ENCODE results near the gene EMID1. TPM values are rescaled to one million over a fixed set of nuclear protein-coding genes. Genes with fewer than 3 reads are reported as not detected.

Gene EMID1
- total RNA-seq, 1 experiment from 2014 or later = 9.6 TPM

- H3K9ac ChIP-seq (ENCODE audit: low read length) = peak overlapping the region; percentile 99
- H3K9me3 ChIP-seq (ENCODE audit: control insufficient read depth in 1 of 2, insufficient read depth in 1 of 2, low read depth in 1 of 2, low read length in 2 of 2) = no peaks in the 10 kb centered on the region
- ATAC-seq = peak; percentile 14
- H3K27me3 ChIP-seq (ENCODE audit: insufficient read depth, low read length) = no peaks in the 10 kb centered on the region
- CTCF ChIA-PET = no interaction called here
- H3K4me3 ChIP-seq (replicated peaks in 1 of 2; ENCODE audit: low read depth in 1 of 2, low read length in 2 of 2) = peak overlapping the region; percentile 58 to 91
- H3K4me2 ChIP-seq (ENCODE audit: low read length) = peak overlapping the region; percentile 100
- BruUV-seq (replicated peaks) = no TSS peak
- H4K20me1 ChIP-seq (ENCODE audit: insufficient read depth) = peaks cover 30% of the 10 kb centered on the region; the same call in 1 of the 2 replicates
- no peaks in the 10 kb centered on the region for H3K9me2 ChIP-seq (ENCODE audit: insufficient read depth)
- peaks cover 66% of the 10 kb centered on the region for H3K79me2 ChIP-seq (ENCODE audit: insufficient read depth, low read length)
- H3K27ac ChIP-seq (ENCODE audit: low read depth, low read length) = peak overlapping the region; percentile 91
- TF ChIP-seq JUND (IDR thresholded peaks at IDR 0.05) (no peak), FOSL1 (IDR thresholded peaks at IDR 0.05; ENCODE audit: low read depth) (no peak), CEBPB (IDR thresholded peaks at IDR 0.05; ENCODE audit: low read depth) (no peak)
- no peak overlapping the region for H2AFZ ChIP-seq (ENCODE audit: low read depth, low read length, poor library complexity, severe bottlenecking)
- no peak for DNase-seq (ENCODE audit: low read depth, low spot score)
- intact Hi-C loops (cut with micrococcal nuclease) = no loop called here
- RAD21 ChIA-PET (ENCODE audit: low non-redundant PET in 1 of 2, low total read pairs in 2 of 2, uncharacterized antibody in 2 of 2, unreplicated experiment in 2 of 2) = no interaction called here
- H3K36me3 ChIP-seq (ENCODE audit: control insufficient read depth in 1 of 2, insufficient read depth in 2 of 2, low read length in 2 of 2) = peaks cover 24 to 50% of the 10 kb centered on the region in 2 experiments
- POLR2A ChIA-PET = no interaction called here
- H3K4me1 ChIP-seq (ENCODE audit: control insufficient read depth in 1 of 2, insufficient read depth in 2 of 2, low read length in 2 of 2) = peaks cover 15 to 31% of the 10 kb centered on the region in 2 experiments
Measured at GRCh38 chr22:29266564-29267461, 61.1 kb downstream of the EMID1 start.

GRCh38 chr22:29267462-29267857, 61.8 kb downstream of the EMID1 start:
- no peak for ATAC-seq
- BruUV-seq (replicated peaks) = TSS peak; percentile 71
- H3K9ac ChIP-seq (ENCODE audit: low read length) = peak overlapping the region; percentile 99
- H4K20me1 ChIP-seq (ENCODE audit: insufficient read depth) = peaks cover 36% of the 10 kb centered on the region; the same call in 1 of the 2 replicates
- no peak overlapping the region for H2AFZ ChIP-seq (ENCODE audit: low read depth, low read length, poor library complexity, severe bottlenecking)
- peaks cover 31 to 56% of the 10 kb centered on the region in 2 experiments for H3K36me3 ChIP-seq (ENCODE audit: control insufficient read depth in 1 of 2, insufficient read depth in 2 of 2, low read length in 2 of 2)
- H3K9me2 ChIP-seq (ENCODE audit: insufficient read depth) = no peaks in the 10 kb centered on the region
- no peak for DNase-seq (ENCODE audit: low read depth, low spot score)
- intact Hi-C loops (cut with micrococcal nuclease) = no loop called here
- POLR2A ChIA-PET = no interaction called here
- peak overlapping the region; percentile 91 for H3K27ac ChIP-seq (ENCODE audit: low read depth, low read length)
- H3K9me3 ChIP-seq (ENCODE audit: control insufficient read depth in 1 of 2, insufficient read depth in 1 of 2, low read depth in 1 of 2, low read length in 2 of 2) = no peaks in the 10 kb centered on the region
- H3K79me2 ChIP-seq (ENCODE audit: insufficient read depth, low read length) = peaks cover 73% of the 10 kb centered on the region
- peak overlapping the region; percentile 58 to 91 for H3K4me3 ChIP-seq (replicated peaks in 1 of 2; ENCODE audit: low read depth in 1 of 2, low read length in 2 of 2)
- H3K4me2 ChIP-seq (ENCODE audit: low read length) = peak overlapping the region; percentile 100
- H3K27me3 ChIP-seq (ENCODE audit: insufficient read depth, low read length) = no peaks in the 10 kb centered on the region
- TF ChIP-seq FOSL1 (IDR thresholded peaks at IDR 0.05; ENCODE audit: low read depth) (no peak), EGR1 (IDR thresholded peaks at IDR 0.05; ENCODE audit: low read depth) (no peak), CEBPB (IDR thresholded peaks at IDR 0.05; ENCODE audit: low read depth) (no peak), ZFX (IDR thresholded peaks at IDR 0.05) (peak; percentile 58), CBX3 (IDR thresholded peaks at IDR 0.05; ENCODE audit: low read depth) (no peak)
- RAD21 ChIA-PET (ENCODE audit: low non-redundant PET in 1 of 2, low total read pairs in 2 of 2, uncharacterized antibody in 2 of 2, unreplicated experiment in 2 of 2) = no interaction called here
- H3K4me1 ChIP-seq (ENCODE audit: control insufficient read depth in 1 of 2, insufficient read depth in 2 of 2, low read length in 2 of 2) = peaks cover 15 to 31% of the 10 kb centered on the region in 2 experiments
- CTCF ChIA-PET = no interaction called here
